Neutrophil (primary cell): ENCODE data around the gene ZNF335.
"Not testable (repeated sequence)": the region's sequence is repeated elsewhere in the genome, so short reads cannot be mapped to it uniquely, and the experiment has no call there.

Source experiments
- H3K27ac ChIP-seq: fragments of 200-600 bp; sonication (generic); 2 replicates; pipeline ENCODE4 v1.5.1; 2016; ENCODE audit warnings: mild to moderate bottlenecking, moderate library complexity
- H3K27me3 ChIP-seq: fragments of 200-600 bp; sonication (generic); 2 replicates; pipeline ENCODE4 v1.6.0; 2016; ENCODE audit warnings: mild to moderate bottlenecking
- H3K36me3 ChIP-seq: fragments of 200-600 bp; sonication (generic); 2 replicates; pipeline ENCODE4 v1.5.1; 2017
- H3K4me1 ChIP-seq, 2 experiments: fragments of 200-600 bp in 1 of 2; sonication (generic) in 1 of 2; 1 replicate in 1 of 2; 2 replicates in 1 of 2; pipeline versions ENCODE4 v1.5.1 to v1.6.1; 2013 to 2016; ENCODE audit warnings: low read depth in 1 of 2, low read length in 1 of 2, mild to moderate bottlenecking in 1 of 2, moderate library complexity in 1 of 2; ENCODE audit not compliant: control insufficient read depth in 1 of 2, insufficient read depth in 1 of 2
- H3K4me3 ChIP-seq, 2 experiments: fragments of 200-600 bp in 1 of 2; sonication (generic) in 1 of 2; 1 replicate in 1 of 2; 2 replicates in 1 of 2; pipeline ENCODE4 v1.5.1; 2013 to 2016; ENCODE audit warnings: low read depth in 1 of 2, low read length in 1 of 2, mild to moderate bottlenecking in 1 of 2, moderate library complexity in 1 of 2
- H3K9me3 ChIP-seq: fragments of 200-600 bp; sonication (generic); 2 replicates; pipeline ENCODE4 v1.5.1; 2016
- TF ChIP-seq, protein P1 (sequence below): fragments of 200-600 bp; sonication (generic); IDR thresholded peaks from 2 replicates; pipeline ENCODE4 v1.5.1; 2016; ENCODE audit warnings: antibody characterized with exemption

The ZNF335 gene

DNA sequence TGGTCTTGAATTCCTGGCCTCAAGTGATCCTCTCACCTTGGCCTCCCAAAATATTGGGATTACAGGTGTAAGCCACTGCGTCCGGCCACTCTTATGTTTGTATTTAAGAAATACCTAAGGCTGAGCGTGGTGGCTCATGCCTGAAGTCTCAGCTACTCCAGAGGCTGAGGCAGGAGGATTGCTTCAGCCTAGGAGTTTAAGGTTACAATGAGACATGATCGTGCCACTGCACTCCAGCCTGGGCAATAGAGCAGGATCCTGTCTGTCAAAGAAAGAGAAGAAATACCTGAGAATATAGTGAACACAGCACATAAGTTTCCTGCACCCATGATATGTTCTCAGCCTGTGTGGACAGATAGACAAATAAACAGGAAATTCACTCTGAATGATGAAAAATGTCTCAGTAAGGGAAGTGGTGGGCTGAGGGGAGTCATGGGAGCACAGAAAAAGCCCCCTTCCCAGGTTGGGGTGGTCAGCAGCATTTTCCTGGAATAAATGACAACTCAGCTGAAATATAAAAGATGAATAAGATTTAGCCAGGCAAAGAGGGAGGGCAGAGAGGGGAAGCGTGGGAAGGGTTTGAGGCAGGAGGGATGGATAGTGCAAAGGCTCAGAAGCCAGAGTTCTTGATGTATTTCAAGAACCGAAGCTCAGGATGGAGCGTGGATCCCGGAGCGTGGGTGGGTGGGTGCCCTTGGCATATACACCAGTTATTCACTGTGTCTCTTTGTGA is 22.9 kb upstream of the ZNF335 start:
- no peaks in the 10 kb centered on the region for H3K9me3 ChIP-seq
- no peaks in the 10 kb centered on the region for H3K36me3 ChIP-seq
- peak overlapping the region; percentile 50 for H3K27ac ChIP-seq
- no peaks in the 10 kb centered on the region for H3K27me3 ChIP-seq
- TF ChIP-seq, protein P1, sequence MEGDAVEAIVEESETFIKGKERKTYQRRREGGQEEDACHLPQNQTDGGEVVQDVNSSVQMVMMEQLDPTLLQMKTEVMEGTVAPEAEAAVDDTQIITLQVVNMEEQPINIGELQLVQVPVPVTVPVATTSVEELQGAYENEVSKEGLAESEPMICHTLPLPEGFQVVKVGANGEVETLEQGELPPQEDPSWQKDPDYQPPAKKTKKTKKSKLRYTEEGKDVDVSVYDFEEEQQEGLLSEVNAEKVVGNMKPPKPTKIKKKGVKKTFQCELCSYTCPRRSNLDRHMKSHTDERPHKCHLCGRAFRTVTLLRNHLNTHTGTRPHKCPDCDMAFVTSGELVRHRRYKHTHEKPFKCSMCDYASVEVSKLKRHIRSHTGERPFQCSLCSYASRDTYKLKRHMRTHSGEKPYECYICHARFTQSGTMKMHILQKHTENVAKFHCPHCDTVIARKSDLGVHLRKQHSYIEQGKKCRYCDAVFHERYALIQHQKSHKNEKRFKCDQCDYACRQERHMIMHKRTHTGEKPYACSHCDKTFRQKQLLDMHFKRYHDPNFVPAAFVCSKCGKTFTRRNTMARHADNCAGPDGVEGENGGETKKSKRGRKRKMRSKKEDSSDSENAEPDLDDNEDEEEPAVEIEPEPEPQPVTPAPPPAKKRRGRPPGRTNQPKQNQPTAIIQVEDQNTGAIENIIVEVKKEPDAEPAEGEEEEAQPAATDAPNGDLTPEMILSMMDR, result no peak
- H3K4me3 ChIP-seq, result peak overlapping the region in 1 of 2 experiments; percentile 18
- peaks cover 86 to 95% of the 10 kb centered on the region in 2 experiments for H3K4me1 ChIP-seq

DNA sequence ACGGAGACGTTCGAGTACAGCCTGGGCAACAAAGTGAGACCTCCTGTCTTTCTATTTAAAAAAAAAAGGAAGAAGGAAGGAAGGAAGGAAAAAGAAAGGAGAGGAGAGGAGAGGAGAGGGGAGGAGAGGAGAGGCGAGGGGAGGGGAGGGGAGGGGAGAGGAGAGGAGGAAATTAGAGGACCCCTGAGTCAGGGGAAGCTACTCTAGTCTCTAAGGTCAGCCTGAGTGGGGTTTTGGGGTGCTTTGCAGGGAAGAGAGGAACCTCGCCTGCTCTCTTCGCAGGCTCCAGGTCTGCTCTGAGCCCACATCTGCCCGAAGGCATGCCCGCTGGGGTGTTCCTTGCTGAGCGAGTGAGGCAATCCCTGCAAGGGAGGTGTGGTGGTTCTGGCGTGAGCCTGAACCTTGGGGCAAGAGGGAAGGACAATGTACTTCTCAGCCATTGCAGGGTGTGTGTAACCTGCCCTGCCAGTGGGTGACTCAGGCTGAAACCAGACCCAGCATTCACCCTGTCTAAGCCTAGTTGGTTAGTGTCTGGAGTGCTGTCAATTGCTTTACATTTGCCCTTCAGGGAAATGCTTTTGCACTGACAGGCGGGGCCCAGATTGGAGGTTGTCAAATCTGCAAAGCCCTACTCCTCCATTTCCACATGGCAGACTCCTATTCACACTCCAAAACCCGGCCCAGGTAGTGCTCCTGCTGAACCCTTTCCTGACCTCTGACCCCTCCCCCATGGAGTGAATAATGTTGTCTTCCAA is 21.4 kb upstream of the ZNF335 start:
- Histone ChIP-seq H3K4me1 (peaks cover 71 to 79% of the 10 kb centered on the region in 2 experiments), H3K9me3 (no peaks in the 10 kb centered on the region), H3K4me3 (peak overlapping the region in 1 of 2 experiments; percentile 21), H3K27me3 (no peaks in the 10 kb centered on the region), H3K36me3 (no peaks in the 10 kb centered on the region), H3K27ac (peak overlapping the region; percentile 68)
- TF ChIP-seq, protein P1, result no peak

DNA sequence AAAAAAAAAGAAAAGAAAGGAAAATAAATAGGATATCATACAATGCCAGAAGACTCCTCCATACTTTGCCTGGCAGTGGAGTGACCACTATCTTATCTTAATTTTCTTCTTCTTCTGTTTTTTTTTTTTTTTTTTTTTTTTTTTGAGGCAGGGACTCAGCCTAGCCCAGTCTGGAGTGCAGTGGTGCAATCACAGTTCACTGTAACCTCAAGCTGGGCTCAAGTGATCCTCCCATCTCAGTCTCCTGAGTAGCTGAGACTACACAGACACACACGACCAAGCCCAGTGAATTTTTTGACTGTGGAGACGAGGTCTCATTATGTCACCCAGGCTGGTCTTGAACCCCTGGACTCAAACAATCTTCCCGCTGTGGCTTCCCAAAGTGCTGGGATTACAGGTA is 19.6 kb upstream of the ZNF335 start:
- TF ChIP-seq, protein P1, result no peak
- H3K9me3 ChIP-seq, result no peaks in the 10 kb centered on the region
- H3K4me1 ChIP-seq, result peaks cover 67 to 77% of the 10 kb centered on the region in 2 experiments
- H3K27me3 ChIP-seq, result no peaks in the 10 kb centered on the region
- no peaks in the 10 kb centered on the region for H3K36me3 ChIP-seq
- no peak overlapping the region for H3K27ac ChIP-seq
- H3K4me3 ChIP-seq, result no peak overlapping the region

DNA sequence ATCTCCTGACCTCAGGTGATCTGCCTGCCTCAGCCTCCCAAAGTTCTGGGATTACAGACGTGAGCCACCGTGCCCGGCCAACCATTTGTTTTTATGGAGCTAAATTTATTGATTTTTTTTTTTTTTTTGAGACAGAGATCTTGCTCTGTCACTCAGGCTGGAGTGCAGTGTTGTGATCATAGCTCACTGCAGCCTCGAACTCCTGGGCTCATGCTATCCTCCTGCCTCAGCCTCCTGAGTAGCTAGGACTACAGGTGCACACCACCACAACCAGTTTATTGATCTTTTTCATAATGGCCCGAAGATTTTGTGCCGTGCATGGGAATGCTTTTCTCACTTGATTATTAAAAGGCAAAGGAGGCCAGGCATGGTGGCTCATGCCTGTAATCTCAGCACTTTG is 16.8 kb upstream of the ZNF335 start:
- not testable (repeated sequence) for H3K36me3 ChIP-seq, H3K27ac ChIP-seq, H3K9me3 ChIP-seq, H3K4me3 ChIP-seq, H3K27me3 ChIP-seq
- peaks cover 44 to 52% of the 10 kb centered on the region in 2 experiments for H3K4me1 ChIP-seq

DNA sequence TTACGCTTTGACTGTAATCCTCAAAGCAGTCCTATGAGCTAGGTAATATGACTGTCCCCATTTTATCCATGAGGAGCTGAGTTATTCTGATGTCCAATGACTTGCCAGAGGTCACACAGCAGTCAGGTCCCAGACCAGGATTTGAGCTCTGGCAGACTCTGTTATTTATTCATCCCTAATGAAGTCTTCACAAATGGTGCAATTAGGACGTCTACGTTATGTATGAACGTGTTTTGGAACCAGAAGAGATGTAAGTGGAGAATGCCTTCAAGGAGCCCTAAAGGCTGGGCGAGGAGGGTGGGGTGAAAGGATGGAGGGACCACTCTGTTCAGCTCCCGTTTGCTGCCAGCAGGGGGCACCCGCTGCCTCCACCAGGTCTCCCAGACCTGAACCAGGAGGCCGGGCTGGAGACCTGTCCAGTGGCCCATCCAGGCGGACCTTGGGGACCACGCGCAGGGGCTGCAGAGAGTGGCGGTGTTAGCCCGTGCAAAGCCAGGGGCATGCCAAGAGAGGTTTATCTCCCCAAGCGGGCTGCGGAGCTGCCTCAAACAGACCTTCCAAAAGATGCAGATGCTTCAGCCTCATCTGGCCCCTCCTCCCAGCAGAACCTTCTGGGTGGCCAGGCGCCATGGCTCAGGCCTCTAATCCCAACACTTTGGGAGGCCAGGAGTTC is 15.2 kb upstream of the ZNF335 start:
- Histone ChIP-seq H3K9me3 (no peaks in the 10 kb centered on the region), H3K36me3 (no peaks in the 10 kb centered on the region), H3K4me1 (peaks cover 28 to 36% of the 10 kb centered on the region in 2 experiments), H3K27ac (peak overlapping the region; percentile 50), H3K27me3 (peaks cover 17% of the 10 kb centered on the region), H3K4me3 (peak overlapping the region in 1 of 2 experiments; percentile 44)
- TF ChIP-seq, protein P1, result peak; percentile 94
